HEK293 (cell line): ENCODE results near the gene SEMA3D.

ENCODE experiments used
- CTCF ChIA-PET: fragments of 350-600 bp; formaldehyde crosslinking; extraction: SDS; loops from one replicate; lab custom pipeline; 2021; ENCODE audit warnings: antibody characterized with exemption; lab: Yijun Ruan, JAX
- POLR2A ChIA-PET: fragments of 300-600 bp; formaldehyde crosslinking; extraction: SDS; loops from one replicate; lab custom pipeline; 2020; ENCODE audit warnings: antibody characterized with exemption, inconsistent platforms; lab: Yijun Ruan, JAX
- H3K27ac ChIP-seq: fragments of 200-500 bp; sonication (Bioruptor generic); 2 replicates; pipeline ENCODE4 v1.5.1; 2014; ENCODE audit warnings: low read depth, low read length, control low read depth, inconsistent platforms; ENCODE audit errors: extremely low read depth
- H3K36me3 ChIP-seq, 2 experiments: fragments of 200-500 bp in 1 of 2; sonication (Bioruptor generic) in 1 of 2; 1 replicate in 1 of 2; 2 replicates in 1 of 2; pipeline ENCODE4 v1.5.1; 2014 to 2017; ENCODE audit warnings: inconsistent platforms in 2 of 2, low read length in 2 of 2; ENCODE audit not compliant: control insufficient read depth in 2 of 2, insufficient read depth in 1 of 2
- H3K4me1 ChIP-seq: fragments of 200-500 bp; sonication (Bioruptor generic); 2 replicates; pipeline ENCODE4 v1.5.1; 2014; ENCODE audit warnings: mild to moderate bottlenecking, low read length, inconsistent platforms; ENCODE audit not compliant: control insufficient read depth, insufficient read depth
- H3K4me3 ChIP-seq: 2 replicates; pipeline ENCODE4 v1.5.1; 2011; ENCODE audit warnings: low read depth, mild to moderate bottlenecking, control low read depth, low read length, moderate library complexity
- H3K9me3 ChIP-seq: fragments of 200-500 bp; sonication (Bioruptor generic); 2 replicates; pipeline ENCODE4 v1.5.1; 2014; ENCODE audit warnings: low read depth, low read length, inconsistent platforms; ENCODE audit not compliant: control insufficient read depth, insufficient read depth
- FEZF1 ChIP-seq: fragments of 450-650 bp; formaldehyde crosslinking; IDR thresholded peaks from 2 replicates; pipeline ENCODE4 v1.5.1; 2016; ENCODE audit warnings: missing biosample characterization, missing genetic modification characterization
- GLI2 ChIP-seq: fragments of 450-650 bp; formaldehyde crosslinking; IDR thresholded peaks from 2 replicates; pipeline ENCODE4; 2017; ENCODE audit warnings: missing biosample characterization, missing genetic modification characterization, low read depth, borderline replicate concordance
- HOXC10 ChIP-seq: sonication (generic); formaldehyde crosslinking; IDR thresholded peaks from 2 replicates; pipeline ENCODE4 v1.8.1; 2023; ENCODE audit warnings: mild to moderate bottlenecking, missing genetic modification reagents
- MEIS1 ChIP-seq: sonication (generic); formaldehyde crosslinking; IDR thresholded peaks from 2 replicates; pipeline ENCODE4 v1.8.1; 2022; ENCODE audit warnings: missing genetic modification reagents, mild to moderate bottlenecking, borderline replicate concordance
- OVOL3 ChIP-seq: fragments of 450-650 bp; formaldehyde crosslinking; IDR thresholded peaks from 2 replicates; pipeline ENCODE4 v1.5.1; 2016; ENCODE audit warnings: missing biosample characterization, missing genetic modification characterization
- RBAK ChIP-seq: fragments of 450-650 bp; formaldehyde crosslinking; IDR thresholded peaks from 2 replicates; pipeline ENCODE4 v1.5.1; 2016; ENCODE audit warnings: missing biosample characterization, missing genetic modification characterization
- SP7 ChIP-seq: fragments of 450-650 bp; formaldehyde crosslinking; IDR thresholded peaks from 2 replicates; pipeline ENCODE4 v1.5.1; 2016; ENCODE audit warnings: missing biosample characterization, missing genetic modification characterization
- WT1 ChIP-seq: fragments of 450-650 bp; formaldehyde crosslinking; IDR thresholded peaks from 2 replicates; pipeline ENCODE4 v1.5.1; 2016; ENCODE audit warnings: missing biosample characterization, missing genetic modification characterization
- YY2 ChIP-seq: fragments of 450-650 bp; formaldehyde crosslinking; IDR thresholded peaks from 2 replicates; pipeline ENCODE4 v1.5.1; 2016; ENCODE audit warnings: missing biosample characterization, missing genetic modification characterization
- ZBTB17 ChIP-seq: fragments of 450-650 bp; formaldehyde crosslinking; IDR thresholded peaks from 2 replicates; pipeline ENCODE4 v1.5.1; 2016; ENCODE audit warnings: missing biosample characterization, missing genetic modification characterization
- ZBTB20 ChIP-seq: fragments of 450-650 bp; formaldehyde crosslinking; IDR thresholded peaks from 2 replicates; pipeline ENCODE4 v1.5.1; 2016; ENCODE audit warnings: missing biosample characterization, missing genetic modification characterization
- ZBTB21 ChIP-seq: fragments of 450-650 bp; formaldehyde crosslinking; IDR thresholded peaks from 2 replicates; pipeline ENCODE4 v1.5.1; 2017; ENCODE audit warnings: missing biosample characterization, missing genetic modification characterization
- ZFP37 ChIP-seq: fragments of 450-650 bp; formaldehyde crosslinking; IDR thresholded peaks from 2 replicates; pipeline ENCODE4 v1.5.1; 2016; ENCODE audit warnings: missing biosample characterization, missing genetic modification characterization
- ZFP41 ChIP-seq: fragments of 450-650 bp; formaldehyde crosslinking; IDR thresholded peaks from 2 replicates; pipeline ENCODE4 v1.5.1; 2016; ENCODE audit warnings: missing biosample characterization, missing genetic modification characterization, borderline replicate concordance
- ZNF138 ChIP-seq: fragments of 450-650 bp; formaldehyde crosslinking; IDR thresholded peaks from 2 replicates; pipeline ENCODE4 v1.5.1; 2016; ENCODE audit warnings: missing biosample characterization, missing genetic modification characterization, borderline replicate concordance
- ZNF16 ChIP-seq: fragments of 450-650 bp; formaldehyde crosslinking; IDR thresholded peaks from 2 replicates; pipeline ENCODE4 v1.5.1; 2016; ENCODE audit warnings: low read depth, missing biosample characterization, missing genetic modification characterization
- ZNF174 ChIP-seq: fragments of 450-650 bp; formaldehyde crosslinking; IDR thresholded peaks from 2 replicates; pipeline ENCODE4 v1.5.0; 2017; ENCODE audit warnings: missing biosample characterization, mild to moderate bottlenecking, missing genetic modification characterization
- ZNF184 ChIP-seq: fragments of 450-650 bp; IDR thresholded peaks from 2 replicates; pipeline ENCODE4 v1.5.1; 2018; ENCODE audit warnings: missing biosample characterization, mild to moderate bottlenecking, missing genetic modification characterization
- ZNF239 ChIP-seq: fragments of 450-650 bp; formaldehyde crosslinking; IDR thresholded peaks from 2 replicates; pipeline ENCODE4 v1.5.1; 2016; ENCODE audit warnings: missing biosample characterization, missing genetic modification characterization
- ZNF24 ChIP-seq: fragments of 450-650 bp; formaldehyde crosslinking; IDR thresholded peaks from 2 replicates; pipeline ENCODE4 v1.5.1; 2016; ENCODE audit warnings: missing biosample characterization, missing genetic modification characterization
- ZNF354C ChIP-seq: fragments of 450-650 bp; formaldehyde crosslinking; IDR thresholded peaks from 2 replicates; pipeline ENCODE4 v1.5.1; 2016; ENCODE audit warnings: missing biosample characterization, missing genetic modification characterization, low read depth, borderline replicate concordance
- ZNF433 ChIP-seq: fragments of 450-650 bp; formaldehyde crosslinking; IDR thresholded peaks from 2 replicates; pipeline ENCODE4 v1.5.1; 2016; ENCODE audit warnings: missing biosample characterization, missing genetic modification characterization, low read depth
- ZNF626 ChIP-seq: fragments of 450-650 bp; sonication (Bioruptor Pico); formaldehyde crosslinking; IDR thresholded peaks from 2 replicates; pipeline ENCODE4 v1.5.1; 2018; ENCODE audit warnings: missing biosample characterization, missing genetic modification characterization, inconsistent platforms
- ZNF670 ChIP-seq: fragments of 450-650 bp; formaldehyde crosslinking; IDR thresholded peaks from 2 replicates; pipeline ENCODE4 v1.5.1; 2016; ENCODE audit warnings: missing biosample characterization, missing genetic modification characterization, low read depth
- ZNF768 ChIP-seq: fragments of 450-650 bp; formaldehyde crosslinking; IDR thresholded peaks from 2 replicates; pipeline ENCODE4 v1.5.1; 2018; ENCODE audit warnings: missing biosample characterization, mild to moderate bottlenecking, missing genetic modification characterization
- ZXDB ChIP-seq: fragments of 450-650 bp; formaldehyde crosslinking; IDR thresholded peaks from 2 replicates; pipeline ENCODE4 v1.5.1; 2016; ENCODE audit warnings: missing biosample characterization, missing genetic modification characterization
- TF ChIP-seq, protein P1 (sequence below): fragments of 450-650 bp; formaldehyde crosslinking; IDR thresholded peaks from 2 replicates; pipeline ENCODE4 v1.5.0; 2017; ENCODE audit warnings: missing biosample characterization, missing genetic modification characterization, borderline replicate concordance
- TF ChIP-seq, protein P2 (sequence below): fragments of 450-650 bp; formaldehyde crosslinking; IDR thresholded peaks from 2 replicates; pipeline ENCODE4 v1.5.1; 2016; ENCODE audit warnings: missing biosample characterization, missing genetic modification characterization
- TF ChIP-seq, protein P3 (sequence below): IDR thresholded peaks from 2 replicates; pipeline ENCODE4 v1.6.1; 2011; ENCODE audit warnings: mild to moderate bottlenecking, low read depth, low read length, borderline replicate concordance

SEMA3D gene

DNA sequence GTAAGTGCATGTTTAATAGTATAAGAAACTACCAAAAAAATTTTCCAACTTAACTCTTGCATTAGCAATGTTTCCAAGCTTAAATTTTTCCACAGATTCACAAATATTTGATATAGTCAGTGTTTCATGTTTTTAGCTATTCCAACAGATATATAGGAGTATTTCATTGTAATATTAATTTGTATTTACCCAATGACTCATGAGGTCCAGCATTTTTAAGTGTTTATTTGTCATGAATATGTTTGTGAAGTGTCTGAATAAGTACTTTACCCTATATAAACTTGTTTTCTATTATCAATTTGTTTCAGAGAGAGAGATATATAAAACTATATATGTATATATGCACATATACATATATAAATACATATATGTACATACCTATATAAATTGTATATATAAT lies 71.0 kb downstream of the SEMA3D start:
- TF ChIP-seq, protein P1, sequence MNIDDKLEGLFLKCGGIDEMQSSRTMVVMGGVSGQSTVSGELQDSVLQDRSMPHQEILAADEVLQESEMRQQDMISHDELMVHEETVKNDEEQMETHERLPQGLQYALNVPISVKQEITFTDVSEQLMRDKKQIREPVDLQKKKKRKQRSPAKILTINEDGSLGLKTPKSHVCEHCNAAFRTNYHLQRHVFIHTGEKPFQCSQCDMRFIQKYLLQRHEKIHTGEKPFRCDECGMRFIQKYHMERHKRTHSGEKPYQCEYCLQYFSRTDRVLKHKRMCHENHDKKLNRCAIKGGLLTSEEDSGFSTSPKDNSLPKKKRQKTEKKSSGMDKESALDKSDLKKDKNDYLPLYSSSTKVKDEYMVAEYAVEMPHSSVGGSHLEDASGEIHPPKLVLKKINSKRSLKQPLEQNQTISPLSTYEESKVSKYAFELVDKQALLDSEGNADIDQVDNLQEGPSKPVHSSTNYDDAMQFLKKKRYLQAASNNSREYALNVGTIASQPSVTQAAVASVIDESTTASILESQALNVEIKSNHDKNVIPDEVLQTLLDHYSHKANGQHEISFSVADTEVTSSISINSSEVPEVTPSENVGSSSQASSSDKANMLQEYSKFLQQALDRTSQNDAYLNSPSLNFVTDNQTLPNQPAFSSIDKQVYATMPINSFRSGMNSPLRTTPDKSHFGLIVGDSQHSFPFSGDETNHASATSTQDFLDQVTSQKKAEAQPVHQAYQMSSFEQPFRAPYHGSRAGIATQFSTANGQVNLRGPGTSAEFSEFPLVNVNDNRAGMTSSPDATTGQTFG = no peak
- TF ChIP-seq, protein P2, sequence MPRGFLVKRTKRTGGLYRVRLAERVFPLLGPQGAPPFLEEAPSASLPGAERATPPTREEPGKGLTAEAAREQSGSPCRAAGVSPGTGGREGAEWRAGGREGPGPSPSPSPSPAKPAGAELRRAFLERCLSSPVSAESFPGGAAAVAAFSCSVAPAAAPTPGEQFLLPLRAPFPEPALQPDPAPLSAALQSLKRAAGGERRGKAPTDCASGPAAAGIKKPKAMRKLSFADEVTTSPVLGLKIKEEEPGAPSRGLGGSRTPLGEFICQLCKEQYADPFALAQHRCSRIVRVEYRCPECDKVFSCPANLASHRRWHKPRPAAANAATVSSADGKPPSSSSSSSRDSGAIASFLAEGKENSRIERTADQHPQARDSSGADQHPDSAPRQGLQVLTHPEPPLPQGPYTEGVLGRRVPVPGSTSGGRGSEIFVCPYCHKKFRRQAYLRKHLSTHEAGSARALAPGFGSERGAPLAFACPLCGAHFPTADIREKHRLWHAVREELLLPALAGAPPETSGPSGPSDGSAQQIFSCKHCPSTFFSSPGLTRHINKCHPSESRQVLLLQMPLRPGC (tag by site-specific recombination) = no peak
- TF ChIP-seq, protein P3, sequence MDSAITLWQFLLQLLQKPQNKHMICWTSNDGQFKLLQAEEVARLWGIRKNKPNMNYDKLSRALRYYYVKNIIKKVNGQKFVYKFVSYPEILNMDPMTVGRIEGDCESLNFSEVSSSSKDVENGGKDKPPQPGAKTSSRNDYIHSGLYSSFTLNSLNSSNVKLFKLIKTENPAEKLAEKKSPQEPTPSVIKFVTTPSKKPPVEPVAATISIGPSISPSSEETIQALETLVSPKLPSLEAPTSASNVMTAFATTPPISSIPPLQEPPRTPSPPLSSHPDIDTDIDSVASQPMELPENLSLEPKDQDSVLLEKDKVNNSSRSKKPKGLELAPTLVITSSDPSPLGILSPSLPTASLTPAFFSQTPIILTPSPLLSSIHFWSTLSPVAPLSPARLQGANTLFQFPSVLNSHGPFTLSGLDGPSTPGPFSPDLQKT = no peak
- TF ChIP-seq ZNF354C (tag by site-specific recombination) = no peak
- TF ChIP-seq HOXC10 (CRISPR knock-in tag) = no peak
- TF ChIP-seq WT1 (tag by site-specific recombination) = no peak
- no peak for TF ChIP-seq ZNF174 (tag by site-specific recombination)
- TF ChIP-seq ZNF433 (tag by site-specific recombination) = no peak
- no peak for TF ChIP-seq GLI2 (tag by site-specific recombination)
- no peak for TF ChIP-seq ZNF184 (tag by site-specific recombination)
- TF ChIP-seq ZBTB17 (tag by site-specific recombination) = no peak
- TF ChIP-seq ZNF138 (tag by site-specific recombination) = no peak
- TF ChIP-seq ZNF24 (tag by site-specific recombination) = no peak

DNA sequence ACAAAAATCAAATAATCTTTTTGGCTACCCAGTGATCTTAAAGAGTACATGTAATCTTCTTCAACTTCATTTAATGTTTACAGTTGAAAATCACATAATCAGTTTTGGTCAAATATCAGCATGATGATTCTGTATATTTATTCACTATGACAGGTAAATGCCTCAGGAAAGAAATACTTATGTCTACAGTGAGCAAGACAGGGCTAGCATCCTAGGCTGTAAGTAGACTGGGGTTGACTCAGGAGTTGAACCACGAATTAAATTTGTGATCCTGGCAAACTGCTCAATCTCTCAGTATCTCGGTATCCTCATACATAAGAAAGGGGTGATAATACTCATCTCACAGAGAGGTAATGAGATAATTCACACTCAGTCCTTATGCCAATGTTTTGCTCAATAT lies 71.8 kb downstream of the SEMA3D start:
- H3K9me3 ChIP-seq = no peaks in the 10 kb centered on the region
- no peak for TF ChIP-seq ZNF768 (tag by site-specific recombination)
- no peak for TF ChIP-seq ZBTB20 (tag by site-specific recombination)
- no peak for TF ChIP-seq ZBTB21 (tag by site-specific recombination)
- TF ChIP-seq ZNF626 = no peak
- no peak for TF ChIP-seq ZNF24 (tag by site-specific recombination)
- no peak for TF ChIP-seq ZFP37
- no peak for TF ChIP-seq MEIS1
- no peak for TF ChIP-seq YY2
- no peak for TF ChIP-seq ZNF16 (tag by site-specific recombination)
- TF ChIP-seq FEZF1 (tag by site-specific recombination) = no peak
- no peak for TF ChIP-seq ZXDB (tag by site-specific recombination)
- no peak for TF ChIP-seq OVOL3 (tag by site-specific recombination)
- TF ChIP-seq SP7 (tag by site-specific recombination) = no peak
- no peak for TF ChIP-seq RBAK (tag by site-specific recombination)
- TF ChIP-seq ZNF239 (tag by site-specific recombination) = no peak
- no peak for TF ChIP-seq ZNF670 (tag by site-specific recombination)
- TF ChIP-seq ZFP41 (tag by site-specific recombination) = no peak
- TF ChIP-seq, all 188 proteins: peak for 0
- Histone ChIP-seq H3K27ac (no peak overlapping the region), H3K4me3 (no peak overlapping the region), H3K36me3 (no peaks in the 10 kb centered on the region), H3K4me1 (no peaks in the 10 kb centered on the region)
- CTCF ChIA-PET = interaction anchor here (0.6 kb wide), 1 partner anchor 179 kb away, joined by 3 read pairs; no protein-coding TSS in a partner anchor
- POLR2A ChIA-PET = no interaction called here

More for the DNA sequence above, 71.0 kb downstream of the SEMA3D start:
- H3K36me3 ChIP-seq = no peaks in the 10 kb centered on the region
- no peaks in the 10 kb centered on the region for H3K4me1 ChIP-seq
- no peak overlapping the region for H3K4me3 ChIP-seq
- H3K9me3 ChIP-seq = no peaks in the 10 kb centered on the region
- H3K27ac ChIP-seq = no peak overlapping the region
- POLR2A ChIA-PET = no interaction called here
- CTCF ChIA-PET = interaction anchor here (0.6 kb wide), 1 partner anchor 63 kb away, joined by 3 read pairs; no protein-coding TSS in a partner anchor
